B cell (primary cell): ENCODE measurements around the gene AFDN. TPM values are rescaled to one million over a fixed set of nuclear protein-coding genes. Genes with fewer than 3 reads are reported as not detected.

ENCODE experiments used
- ATAC-seq: fragments of 200-7000 bp; cut with Tn5 transposase; one replicate; pipeline ENCODE4 v1.10.0; 2021; ENCODE audit warnings: low read depth, mild to moderate bottlenecking, moderate number of reproducible peaks, moderate library complexity
- CTCF ChIA-PET: fragments of 350-600 bp; sonication (Branson Sonifier 250); formaldehyde crosslinking; loops from one replicate; lab custom pipeline; 2021; ENCODE audit warnings: antibody characterized with exemption, inconsistent platforms; lab: Charles Lee
- POLR2A ChIA-PET: fragments of 350-600 bp; sonication (Branson Sonifier 250); formaldehyde crosslinking; loops from one replicate; lab custom pipeline; 2021; ENCODE audit warnings: antibody characterized with exemption; lab: Charles Lee
- DNase-seq: peaks from one replicate; pipeline ENCODE4 v3.0.0; 2013
- H2AFZ ChIP-seq: 2 replicates; pipeline ENCODE4 v1.6.1; 2012; ENCODE audit warnings: mild to moderate bottlenecking, low read depth, low read length; ENCODE audit not compliant: insufficient read depth, poor library complexity, severe bottlenecking
- H3K27ac ChIP-seq, 2 donors: 1 replicate in 1 of 2; 2 replicates in 1 of 2; pipeline ENCODE4 v1.5.1; 2012 to 2013; ENCODE audit warnings: low read length in 2 of 2, mild to moderate bottlenecking in 2 of 2, moderate library complexity in 1 of 2
- H3K27me3 ChIP-seq, 4 experiments: fragments of 200-600 bp in 1 of 4; sonication (generic) in 1 of 4; replicated peaks in 1 of 4; 1 replicate in 2 of 4; 2 replicates in 2 of 4; pipeline versions ENCODE4 v1.6.1 to v1.7.0; 2013 to 2016; ENCODE audit warnings: low read length in 3 of 4, mild to moderate bottlenecking in 2 of 4, mixed read lengths in 1 of 4, moderate library complexity in 1 of 4; ENCODE audit not compliant: insufficient read depth in 4 of 4, control insufficient read depth in 3 of 4; ENCODE audit errors: control extremely low read depth in 1 of 4
- H3K36me3 ChIP-seq, 2 experiments: replicated peaks in 1 of 2; 1 replicate in 1 of 2; 2 replicates in 1 of 2; pipeline versions ENCODE4 v1.6.1 to v1.7.1; 2013; ENCODE audit warnings: low read length in 1 of 2; ENCODE audit not compliant: insufficient read depth in 2 of 2, control insufficient read depth in 1 of 2; ENCODE audit errors: control extremely low read depth in 1 of 2, extremely low read depth in 1 of 2
- H3K4me1 ChIP-seq, 2 donors: fragments of 200-600 bp in 1 of 2; sonication (generic) in 1 of 2; 1 replicate in 1 of 2; 2 replicates in 1 of 2; pipeline versions ENCODE4 v1.5.1 to v1.6.1; 2013 to 2017; ENCODE audit warnings: low read length in 2 of 2; ENCODE audit not compliant: control insufficient read depth in 2 of 2, insufficient read depth in 2 of 2
- H3K4me2 ChIP-seq: replicated peaks from 2 replicates; pipeline ENCODE3; 2012; ENCODE audit warnings: mild to moderate bottlenecking, low read depth, low read length; ENCODE audit not compliant: poor library complexity, severe bottlenecking
- H3K4me3 ChIP-seq, 5 experiments: fragments of 200-600 bp in 1 of 5; sonication (generic) in 1 of 5; 1 replicate in 3 of 5; 2 replicates in 2 of 5; pipeline versions ENCODE4 v1.5.1 to v1.7.0; 2011 to 2016; ENCODE audit warnings: low read length in 4 of 5, mild to moderate bottlenecking in 4 of 5, low read depth in 2 of 5, control low read depth in 1 of 5, moderate library complexity in 1 of 5; ENCODE audit not compliant: insufficient read depth in 1 of 5; ENCODE audit errors: control extremely low read depth in 1 of 5, extremely low read depth in 1 of 5
- H3K79me2 ChIP-seq: fragments of 200-600 bp; sonication (generic); one replicate; pipeline ENCODE4 v1.6.0; 2016; ENCODE audit warnings: low read length; ENCODE audit not compliant: control insufficient read depth, insufficient read depth
- H3K9ac ChIP-seq: fragments of 200-600 bp; sonication (generic); 2 replicates; pipeline ENCODE4 v1.6.1; 2017; ENCODE audit warnings: mild to moderate bottlenecking, low read length, moderate library complexity
- H3K9me3 ChIP-seq, 3 donors: one replicate each; pipeline versions ENCODE4 v1.6.1 to v1.7.1; 2013; ENCODE audit warnings: low read length in 2 of 3; ENCODE audit not compliant: control insufficient read depth in 2 of 3, insufficient read depth in 1 of 3; ENCODE audit errors: control extremely low read depth in 1 of 3
- H4K20me1 ChIP-seq: 2 replicates; pipeline ENCODE4 v1.6.0; 2012; ENCODE audit warnings: mild to moderate bottlenecking, low read length; ENCODE audit not compliant: insufficient read depth, control insufficient read depth, poor library complexity, severe bottlenecking
- H3K27ac Mint-ChIP-seq: one replicate; pipeline ENCODE4 v1.8.0; 2021; ENCODE audit warnings: mixed read lengths
- H3K27me3 Mint-ChIP-seq: one replicate; pipeline ENCODE4 v1.8.0; 2021; ENCODE audit warnings: mixed read lengths
- H3K4me1 Mint-ChIP-seq: one replicate; pipeline ENCODE4 v1.8.0; 2021; ENCODE audit warnings: mixed read lengths
- H3K4me3 Mint-ChIP-seq: one replicate; pipeline ENCODE4 v1.8.0; 2021; ENCODE audit warnings: mixed read lengths
- H3K9me3 Mint-ChIP-seq: one replicate; pipeline ENCODE4 v1.8.0; 2022; ENCODE audit warnings: mixed read lengths; ENCODE audit not compliant: insufficient read depth
- EZH2 ChIP-seq: IDR thresholded peaks from 2 replicates; pipeline ENCODE4 v1.6.1; 2012; ENCODE audit warnings: borderline replicate concordance, low read depth, mild to moderate bottlenecking, moderate library complexity, low read length; ENCODE audit not compliant: insufficient read depth, poor library complexity, severe bottlenecking
- WGBS: methylation state at CpG from one replicate; pipeline ENCODE4 v1.1.5; 2013; ENCODE audit warnings: missing lambda C conversion rate; ENCODE audit not compliant: insufficient coverage; 5-methylcytosine and 5-hydroxymethylcytosine counted together
- intact Hi-C: fragments of 100-400 bp; cut with micrococcal nuclease; formaldehyde crosslinking; loops from one replicate; pipeline ENCODE4 v1.10.0; 2022
- polyA plus RNA-seq: library from polyadenylated mRNA; depleted of rRNA; stranded (reverse); fragments of >200 nt; gene quantifications from 2 replicates; pipeline ENCODE4 v1.2.3, GENCODE V29; 2012
- total RNA-seq, 2 donors: library from RNA; stranded (reverse); fragments of 120-200 nt in 1 of 2; gene quantifications; 1 replicate in 1 of 2; 2 replicates in 1 of 2; pipeline versions ENCODE4 v1.2.3 to v1.2.4, GENCODE V29; 2013 to 2022
- TF ChIP-seq, protein P1 (sequence below): fragments of 200-600 bp; IDR thresholded peaks from one replicate; pipeline ENCODE4 v1.8.0; 2022; ENCODE audit warnings: antibody characterized with exemption, mild to moderate bottlenecking

The AFDN gene
- total and polyA plus RNA-seq, 2 donors (not counting 1 experiment from before 2014, with no cell fraction given) = 15.4 to 70.5 TPM

DNA sequence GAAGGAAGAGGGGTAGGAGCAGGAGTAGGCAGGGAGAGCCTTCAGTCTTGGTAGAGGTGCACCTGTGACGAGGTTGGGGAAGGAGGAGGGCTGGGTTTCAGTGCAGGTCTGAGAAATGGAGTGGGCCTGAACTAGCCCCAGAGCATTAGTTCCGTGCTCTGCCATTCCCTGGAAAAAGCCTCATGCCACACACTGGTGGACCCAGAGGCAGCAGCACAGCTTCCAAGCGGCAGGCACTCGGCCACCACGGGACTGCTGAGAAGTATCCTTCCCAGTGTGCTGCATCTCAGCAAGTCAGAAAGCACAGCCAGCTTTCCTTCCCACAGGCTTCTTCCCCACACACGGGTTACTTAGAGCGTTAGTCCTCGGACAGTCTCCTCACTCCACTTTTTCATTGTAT, 93.5 kb downstream of the AFDN start:
- Histone ChIP-seq H3K9me3 (no peaks in the 10 kb centered on the region), H3K79me2 (no peaks in the 10 kb centered on the region), H3K4me3 (no peak overlapping the region), H4K20me1 (no peaks in the 10 kb centered on the region), H3K9ac (no peak overlapping the region), H3K27me3 (no peaks in the 10 kb centered on the region), H3K36me3 (peaks cover 0 to 12% of the 10 kb centered on the region in 2 experiments), H3K4me2 (no peak overlapping the region), H3K27ac (no peak overlapping the region), H2AFZ (no peak overlapping the region), H3K4me1 (no peaks in the 10 kb centered on the region)
- DNase-seq (no peak), ATAC-seq (no peak)
- H3K27ac Mint-ChIP-seq = no peak overlapping the region
- CTCF ChIA-PET = no interaction called here
- H3K9me3 Mint-ChIP-seq = no peaks in the 10 kb centered on the region
- H3K4me3 Mint-ChIP-seq = no peak overlapping the region
- TF ChIP-seq, protein P1, sequence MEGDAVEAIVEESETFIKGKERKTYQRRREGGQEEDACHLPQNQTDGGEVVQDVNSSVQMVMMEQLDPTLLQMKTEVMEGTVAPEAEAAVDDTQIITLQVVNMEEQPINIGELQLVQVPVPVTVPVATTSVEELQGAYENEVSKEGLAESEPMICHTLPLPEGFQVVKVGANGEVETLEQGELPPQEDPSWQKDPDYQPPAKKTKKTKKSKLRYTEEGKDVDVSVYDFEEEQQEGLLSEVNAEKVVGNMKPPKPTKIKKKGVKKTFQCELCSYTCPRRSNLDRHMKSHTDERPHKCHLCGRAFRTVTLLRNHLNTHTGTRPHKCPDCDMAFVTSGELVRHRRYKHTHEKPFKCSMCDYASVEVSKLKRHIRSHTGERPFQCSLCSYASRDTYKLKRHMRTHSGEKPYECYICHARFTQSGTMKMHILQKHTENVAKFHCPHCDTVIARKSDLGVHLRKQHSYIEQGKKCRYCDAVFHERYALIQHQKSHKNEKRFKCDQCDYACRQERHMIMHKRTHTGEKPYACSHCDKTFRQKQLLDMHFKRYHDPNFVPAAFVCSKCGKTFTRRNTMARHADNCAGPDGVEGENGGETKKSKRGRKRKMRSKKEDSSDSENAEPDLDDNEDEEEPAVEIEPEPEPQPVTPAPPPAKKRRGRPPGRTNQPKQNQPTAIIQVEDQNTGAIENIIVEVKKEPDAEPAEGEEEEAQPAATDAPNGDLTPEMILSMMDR = no peak
- TF ChIP-seq EZH2 = no peak
- H3K4me1 Mint-ChIP-seq = no peaks in the 10 kb centered on the region
- no peaks in the 10 kb centered on the region for H3K27me3 Mint-ChIP-seq
- WGBS = 95% methylated on average over 8 of the region's 8 CpGs
- POLR2A ChIA-PET = no interaction called here
- intact Hi-C loops = no loop called here

DNA sequence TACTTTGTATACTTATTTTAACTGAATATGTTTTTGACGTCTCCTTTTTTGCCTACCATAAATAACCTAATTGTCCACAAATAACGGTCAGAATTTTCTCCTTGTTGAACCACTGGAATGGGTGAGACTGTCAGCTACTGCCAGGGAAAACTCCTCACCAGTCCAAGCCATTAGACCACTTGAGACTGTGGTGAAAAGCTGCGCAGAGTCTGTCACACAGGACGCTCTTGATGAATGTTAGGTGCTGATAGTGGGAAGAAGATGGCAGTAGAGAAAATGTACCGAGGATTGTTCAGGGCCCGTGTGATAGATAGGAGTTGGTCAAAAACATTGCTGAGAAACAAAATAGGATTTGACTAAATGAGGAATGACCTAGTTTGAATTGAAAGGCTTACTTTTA, 95.1 kb downstream of the AFDN start:
- Mint-ChIP-seq H3K4me3 (no peak overlapping the region), H3K4me1 (no peaks in the 10 kb centered on the region), H3K9me3 (no peaks in the 10 kb centered on the region), H3K27ac (no peak overlapping the region), H3K27me3 (no peaks in the 10 kb centered on the region)
- POLR2A ChIA-PET = no interaction called here
- intact Hi-C loops = no loop called here
- Histone ChIP-seq H3K4me3 (no peak overlapping the region), H4K20me1 (no peaks in the 10 kb centered on the region), H3K79me2 (no peaks in the 10 kb centered on the region), H3K9me3 (no peaks in the 10 kb centered on the region), H3K4me2 (no peak overlapping the region), H3K9ac (no peak overlapping the region), H3K36me3 (peaks cover 0 to 13% of the 10 kb centered on the region in 2 experiments), H3K27ac (no peak overlapping the region), H3K4me1 (no peaks in the 10 kb centered on the region), H2AFZ (no peak overlapping the region), H3K27me3 (no peaks in the 10 kb centered on the region)
- CTCF ChIA-PET = no interaction called here
- no peak for DNase-seq
- TF ChIP-seq, protein P1 = no peak
- TF ChIP-seq EZH2 = no peak
- WGBS = 100% methylated on average over 3 of the region's 6 CpGs
- no peak for ATAC-seq
